ENCODE data around the gene ATXN1.

GRCh38 chr6:16257999-16258708 lies 503.1 kb downstream of the ATXN1 start:
- TF ChIP-seq EZH2 (IDR thresholded peaks at IDR 0.05; ENCODE audit: insufficient read depth, poor library complexity, severe bottlenecking), result no peak
- TF ChIP-seq EZH2phosphoT487 (IDR thresholded peaks at IDR 0.05; ENCODE audit: insufficient read depth, low read depth), result no peak

Data from GM23248 (cell line).